Stimulated activated CD8-positive, alpha-beta memory T cell treated with anti-CD3 and anti-CD28 coated beads, Interleukin-4, amount 100 ng/mL, for 48 hours (primary cell): ENCODE data around the gene OSGEP.
A peak's percentile ranks its signal among the peaks of the same experiment; 100 is the strongest.

Experiments
- DNase-seq: peaks from one replicate; pipeline ENCODE4 v3.0.0-alpha.2; 2020

OSGEP gene

DNA sequence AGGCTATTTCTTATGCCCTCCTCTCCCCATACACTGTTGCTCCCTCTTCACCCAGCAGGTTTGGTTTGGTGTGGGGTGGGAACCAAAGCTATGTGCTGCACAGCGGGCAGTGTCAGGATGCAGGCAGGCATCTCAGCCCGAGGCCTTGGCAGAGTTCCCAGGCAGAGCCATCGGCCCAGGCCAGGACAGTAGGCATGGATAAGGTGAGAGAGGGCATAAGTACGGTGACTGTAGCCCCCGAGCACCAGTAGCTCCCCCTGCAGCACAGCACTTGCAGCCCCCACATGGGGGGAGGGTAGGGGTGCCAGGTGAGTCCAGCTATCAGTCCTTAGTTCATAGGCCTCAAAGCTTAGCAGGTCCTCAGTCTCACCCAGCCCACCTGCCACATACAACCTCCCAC lies 25.8 kb downstream of the OSGEP start:
- no peak for DNase-seq

DNA sequence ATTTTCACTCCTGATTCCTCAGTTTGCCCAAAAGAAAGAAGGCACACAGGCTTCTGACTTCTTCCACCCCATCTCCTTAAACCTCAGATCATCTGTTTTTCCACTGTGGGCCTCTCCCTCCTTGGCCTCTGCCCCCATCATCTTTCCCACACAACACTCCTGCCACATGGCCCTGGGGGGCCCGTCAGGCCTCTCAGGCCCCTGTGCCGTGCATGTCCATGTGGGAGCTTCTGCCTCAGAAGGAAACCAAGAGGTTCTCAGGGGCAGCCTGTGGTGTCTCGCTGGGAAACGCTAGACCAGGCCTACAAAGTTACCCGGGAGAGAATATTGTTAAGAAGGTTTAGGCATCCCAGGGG lies 26.6 kb downstream of the OSGEP start:
- no peak for DNase-seq

DNA sequence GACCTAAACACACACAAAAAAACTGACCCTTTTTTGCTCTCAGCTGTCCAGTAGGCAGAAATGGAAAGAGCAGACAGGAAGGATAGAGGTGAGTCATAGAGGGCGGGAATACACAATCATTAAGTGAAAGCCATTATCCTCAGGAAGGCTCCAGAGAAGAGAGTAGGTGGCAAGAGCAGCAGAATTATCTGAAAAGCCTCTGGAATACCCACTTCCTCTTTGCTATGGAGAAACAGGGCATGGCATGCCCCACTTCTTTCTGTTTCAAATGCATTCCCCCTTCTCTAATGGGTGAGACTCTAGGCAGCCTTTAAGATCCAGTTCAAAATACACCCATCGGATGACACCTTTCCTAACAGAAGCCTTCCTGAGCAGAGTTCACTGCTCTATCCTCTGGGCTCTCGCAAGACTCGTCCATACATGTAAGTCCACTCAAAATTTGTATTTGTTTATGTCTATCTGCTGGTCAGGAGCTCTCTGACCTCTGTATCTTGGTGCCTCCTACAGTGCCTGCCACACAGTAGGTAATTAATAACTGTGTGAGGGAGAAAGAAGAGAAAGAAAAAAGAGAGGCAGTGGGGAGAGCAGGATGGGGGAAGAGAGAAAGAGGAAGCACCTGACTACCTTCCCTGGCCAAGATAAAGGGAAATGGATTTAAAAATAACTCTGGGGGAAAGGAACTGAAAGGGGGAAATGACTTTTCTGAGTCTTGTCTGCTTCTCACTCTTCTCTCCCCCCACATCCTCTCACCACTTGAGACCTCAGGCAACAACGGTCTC lies 27.2 kb downstream of the OSGEP start:
- no peak for DNase-seq

DNA sequence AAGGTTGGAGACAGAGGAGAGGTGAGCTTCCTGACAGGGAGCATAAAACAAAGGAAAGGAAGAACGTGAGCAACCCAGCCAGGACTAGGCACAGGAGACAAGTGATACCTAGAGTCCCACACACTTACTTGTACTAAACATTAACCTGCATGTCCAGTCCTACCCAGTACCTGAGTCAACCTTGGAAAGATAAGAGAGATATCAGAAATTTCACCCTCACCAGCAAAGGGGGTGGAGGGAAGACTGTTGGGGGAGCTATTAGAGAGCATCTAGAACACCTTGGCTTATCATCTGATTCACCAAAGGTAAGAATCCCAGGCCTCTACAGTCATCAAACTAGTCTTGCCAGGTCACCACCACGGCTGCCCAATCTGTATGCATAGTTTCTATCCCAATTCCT lies 29.8 kb downstream of the OSGEP start:
- DNase-seq: no peak

GRCh38 chr14:20422886-20423285 lies 31.7 kb downstream of the OSGEP start:
- no peak for DNase-seq

DNA sequence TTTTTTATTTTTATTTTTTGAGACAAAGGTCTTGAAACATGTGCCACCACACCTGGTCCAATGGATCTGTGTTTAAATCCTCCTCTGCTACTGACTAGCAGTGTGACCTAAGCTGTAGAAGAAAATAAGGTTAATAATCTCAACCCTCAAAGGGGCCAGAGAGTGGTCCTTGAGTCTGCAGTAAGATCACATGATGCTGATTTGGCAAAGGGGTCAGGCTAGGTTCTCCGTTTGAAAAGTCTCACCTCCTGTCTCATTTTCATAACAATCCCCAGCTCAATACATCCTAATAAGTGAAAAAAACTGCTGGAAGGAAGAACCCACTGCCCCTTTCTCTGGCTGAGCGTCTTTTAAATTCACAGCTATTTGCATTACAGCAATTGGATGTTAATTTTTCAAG lies 33.3 kb downstream of the OSGEP start:
- no peak for DNase-seq

DNA sequence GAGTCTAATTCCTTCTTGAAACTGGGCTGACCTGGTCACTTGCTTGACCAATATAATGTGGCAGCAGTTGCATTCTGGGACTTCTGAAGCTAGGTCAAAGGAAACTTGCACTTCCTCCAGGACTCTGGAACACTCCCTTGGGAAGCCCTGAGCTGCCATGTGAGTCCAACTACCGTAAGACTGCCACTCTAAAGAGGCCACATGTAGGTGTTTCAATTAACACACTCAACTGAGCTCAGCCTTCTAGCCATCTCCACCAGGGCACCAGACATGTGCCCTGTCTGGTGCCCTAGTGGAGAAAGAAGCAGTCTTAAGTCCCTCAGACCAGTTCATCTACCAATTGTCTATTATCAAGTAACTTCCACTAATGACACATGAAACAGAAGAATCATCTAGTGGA lies 35.2 kb downstream of the OSGEP start:
- no peak for DNase-seq

GRCh38 chr14:20418501-20418909 lies 36.1 kb downstream of the OSGEP start:
- DNase-seq: no peak

DNA sequence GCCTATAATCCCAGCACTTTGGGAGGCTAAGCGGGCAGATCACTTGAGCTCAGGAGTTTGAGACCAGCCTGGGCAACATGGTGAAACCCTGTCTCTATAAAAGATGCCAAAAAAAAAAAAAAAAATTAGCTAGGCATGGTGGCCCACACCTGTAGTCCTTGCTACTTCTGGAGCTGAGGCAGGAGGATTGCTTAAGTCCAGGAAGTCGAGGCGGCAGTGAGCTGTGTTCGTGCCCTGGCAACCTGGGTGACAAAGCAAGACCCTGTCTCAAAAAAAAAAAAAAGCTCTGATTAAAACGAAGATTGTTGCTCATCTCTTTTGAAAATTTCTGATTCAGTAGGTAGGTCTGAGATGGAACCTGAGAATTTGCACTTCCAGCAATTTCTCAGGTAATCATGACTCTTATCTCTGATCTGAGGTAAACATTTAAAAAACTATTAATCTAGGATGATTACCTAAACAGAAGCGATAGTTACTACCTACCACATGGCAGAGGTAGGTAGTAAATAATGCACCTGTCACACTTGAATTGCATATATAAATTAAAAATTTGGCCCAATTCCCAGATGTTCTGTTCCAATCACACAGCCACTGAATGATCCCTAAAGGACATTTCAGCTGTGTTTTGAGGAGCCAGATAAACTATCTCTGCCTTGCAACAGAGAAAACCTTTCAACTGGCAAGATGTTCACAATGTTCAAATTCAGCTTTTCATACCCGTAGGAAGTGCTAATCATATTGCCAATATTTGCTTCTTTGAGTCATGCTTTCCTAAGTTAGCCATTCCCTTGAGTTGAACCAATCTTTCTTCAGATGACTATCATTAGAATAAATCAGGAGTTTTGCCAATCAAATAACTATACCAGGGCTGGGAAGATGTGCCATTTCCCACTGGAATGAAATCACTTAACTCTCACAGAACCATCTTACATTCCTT lies 37.1 kb downstream of the OSGEP start:
- DNase-seq: no peak

GRCh38 chr14:20416223-20416622 lies 38.4 kb downstream of the OSGEP start:
- DNase-seq: no peak

DNA sequence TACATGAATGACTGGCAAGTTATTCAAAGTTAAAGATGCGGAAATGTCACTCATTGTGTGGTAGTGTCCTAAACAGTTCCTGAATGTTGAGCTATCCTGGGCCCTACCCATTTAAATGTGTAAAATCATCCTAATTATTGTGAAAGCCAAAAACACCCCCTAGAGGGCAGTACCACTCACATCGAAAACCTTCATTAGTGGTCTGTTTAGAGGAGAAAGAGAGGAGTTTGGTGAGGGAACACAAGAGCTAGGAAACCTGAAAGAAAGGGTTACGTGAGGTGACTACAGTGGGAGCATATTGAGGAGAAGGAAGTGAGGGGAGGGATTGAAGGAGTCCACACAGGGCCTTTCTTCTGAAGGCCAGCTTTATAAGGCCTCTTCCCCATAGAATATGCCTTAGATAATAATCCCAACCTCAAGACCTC lies 38.8 kb downstream of the OSGEP start:
- no peak for DNase-seq

- DNase-seq: no peak
These were observed 40.9 kb downstream of the OSGEP start for GRCh38 chr14:20413744-20414082.

GRCh38 chr14:20412876-20413743 lies 41.5 kb downstream of the OSGEP start, which contains the start of gene TEP1:
Gene TEP1, minus strand, starts transcription at chr14:20413501. Its CDS starts 5,062 bp downstream, at chr14:20408439.
- DNase-seq: peak; percentile 86

DNA sequence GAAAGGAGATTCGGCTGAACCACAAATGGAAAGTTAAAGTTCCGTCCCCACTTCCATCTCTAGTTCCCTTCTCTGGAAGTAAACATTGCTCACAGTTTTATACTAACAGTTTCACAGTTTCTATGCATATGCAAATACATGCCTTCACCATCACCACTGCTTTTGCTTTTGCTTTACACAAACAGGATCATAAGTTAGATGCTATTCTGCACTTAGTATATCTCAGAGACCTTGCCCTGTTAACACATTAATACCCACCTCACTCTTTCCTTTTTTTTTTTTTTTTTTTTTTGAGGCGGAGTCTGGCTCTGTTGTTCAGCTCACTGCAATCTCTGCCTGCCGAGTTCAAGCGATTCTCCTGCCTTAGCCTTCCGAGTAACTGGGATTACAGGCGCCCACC lies 42.2 kb downstream of the OSGEP start:
- no peak for DNase-seq

- DNase-seq: no peak
These were observed 45.4 kb downstream of the OSGEP start for GRCh38 chr14:20409226-20409625.

- DNase-seq: no peak
These were observed 51.1 kb downstream of the OSGEP start for GRCh38 chr14:20403521-20403920.

GRCh38 chr14:20400965-20401593 lies 53.5 kb downstream of the OSGEP start:
- peak; percentile 38 for DNase-seq

- no peak for DNase-seq
These were observed 54.0 kb downstream of the OSGEP start for GRCh38 chr14:20400589-20400964.

DNA sequence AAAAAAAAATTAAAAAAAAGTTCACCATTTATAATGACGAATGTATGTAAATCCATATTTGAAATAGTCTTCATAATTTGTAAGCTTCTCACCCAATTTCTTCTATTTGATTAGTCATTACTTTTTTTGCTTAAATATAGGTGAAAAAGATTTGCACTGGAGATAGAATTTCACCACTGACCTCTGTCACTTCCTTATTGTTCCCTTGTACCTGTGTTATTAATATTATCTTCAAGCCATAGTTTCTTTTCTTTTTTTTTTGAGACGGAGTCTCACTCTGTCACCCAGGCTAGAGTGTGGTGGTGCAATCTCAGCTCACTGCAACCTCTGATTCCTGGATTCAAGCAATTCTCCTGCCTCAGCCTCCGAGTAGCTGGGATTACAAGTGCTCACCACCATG lies 57.1 kb downstream of the OSGEP start:
- no peak for DNase-seq
